Neuronal stem cell (in vitro differentiated cells): ENCODE measurements around the gene PTDSS2.

Experiments
- DNase-seq: peaks from one replicate; pipeline ENCODE4 v3.0.0-alpha.2; 2013; ENCODE audit warnings: low spot score
- H2AFZ ChIP-seq: one replicate; pipeline ENCODE4 v1.6.1; 2013; ENCODE audit warnings: mild to moderate bottlenecking, low read length, inconsistent platforms
- H2AK5ac ChIP-seq: 2 replicates; pipeline ENCODE4 v1.6.1; 2013; ENCODE audit warnings: low read depth, mild to moderate bottlenecking, inconsistent platforms, low read length, moderate library complexity, mixed read lengths
- H2BK120ac ChIP-seq: 2 replicates; pipeline ENCODE4 v1.6.1; 2013; ENCODE audit warnings: low read depth, mild to moderate bottlenecking, inconsistent platforms, low read length, moderate library complexity, mixed read lengths
- H2BK12ac ChIP-seq: one replicate; pipeline ENCODE4 v1.6.1; 2013; ENCODE audit warnings: low read length, inconsistent platforms
- H2BK15ac ChIP-seq: 2 replicates; pipeline ENCODE4 v1.6.1; 2013; ENCODE audit warnings: mild to moderate bottlenecking, low read length, inconsistent platforms, mixed read lengths
- H2BK5ac ChIP-seq: one replicate; pipeline ENCODE4 v1.6.1; 2013; ENCODE audit warnings: inconsistent platforms, mild to moderate bottlenecking, low read length, moderate library complexity
- H3K14ac ChIP-seq: one replicate; pipeline ENCODE4 v1.6.1; 2013; ENCODE audit warnings: low read length, inconsistent platforms
- H3K18ac ChIP-seq: 2 replicates; pipeline ENCODE4 v1.6.1; 2013; ENCODE audit warnings: low read length, inconsistent platforms
- H3K23ac ChIP-seq: 2 replicates; pipeline ENCODE4 v1.6.1; 2013; ENCODE audit warnings: low read depth, mild to moderate bottlenecking, mixed read lengths, low read length, inconsistent platforms; ENCODE audit not compliant: poor library complexity
- H3K27ac ChIP-seq: replicated peaks from 3 replicates; pipeline ENCODE4 v1.5.1; 2013; ENCODE audit warnings: low read length, inconsistent platforms
- H3K27me3 ChIP-seq, 3 experiments: 2 replicates each; pipeline ENCODE4 v1.6.1; 2013; ENCODE audit warnings: low read length in 3 of 3, mild to moderate bottlenecking in 2 of 3, inconsistent platforms in 1 of 3, low read depth in 1 of 3, mixed read lengths in 1 of 3, moderate library complexity in 1 of 3; ENCODE audit not compliant: control insufficient read depth in 3 of 3, insufficient read depth in 3 of 3
- H3K36me3 ChIP-seq, 2 donors: replicated peaks in 1 of 2; 2 replicates each; pipeline ENCODE4 v1.6.1; 2013; ENCODE audit warnings: low read length in 2 of 2; ENCODE audit not compliant: control insufficient read depth in 2 of 2, insufficient read depth in 2 of 2
- H3K4ac ChIP-seq: 2 replicates; pipeline ENCODE4 v1.6.1; 2013; ENCODE audit warnings: inconsistent platforms, mild to moderate bottlenecking, low read length, moderate library complexity
- H3K4me1 ChIP-seq, 2 donors: 1 replicate in 1 of 2; 2 replicates in 1 of 2; pipeline ENCODE4 v1.6.1; 2013; ENCODE audit warnings: low read length in 2 of 2, low read depth in 1 of 2; ENCODE audit not compliant: control insufficient read depth in 2 of 2, insufficient read depth in 1 of 2
- H3K4me2 ChIP-seq: one replicate; pipeline ENCODE4 v1.6.1; 2013; ENCODE audit warnings: mild to moderate bottlenecking, low read length, inconsistent platforms; ENCODE audit not compliant: insufficient read depth, poor library complexity, severe bottlenecking
- H3K4me3 ChIP-seq, 2 donors: 2 replicates each; pipeline ENCODE4 v1.5.1; 2013; ENCODE audit warnings: low read length in 2 of 2, mild to moderate bottlenecking in 2 of 2, inconsistent platforms in 1 of 2, moderate library complexity in 1 of 2
- H3K79me1 ChIP-seq: one replicate; pipeline ENCODE4 v1.6.1; 2013; ENCODE audit warnings: low read depth, mild to moderate bottlenecking, inconsistent platforms, low read length, moderate library complexity
- H3K9ac ChIP-seq: one replicate; pipeline ENCODE4 v1.6.1; 2013; ENCODE audit warnings: mild to moderate bottlenecking, low read depth, low read length, inconsistent platforms; ENCODE audit not compliant: poor library complexity
- H3K9me3 ChIP-seq, 2 donors: replicated peaks in 1 of 2; 2 replicates each; pipeline versions ENCODE3 to v1.6.1; 2013; ENCODE audit warnings: low read length in 2 of 2, mild to moderate bottlenecking in 2 of 2, inconsistent platforms in 1 of 2, low read depth in 1 of 2, mixed read lengths in 1 of 2, moderate library complexity in 1 of 2; ENCODE audit not compliant: control insufficient read depth in 2 of 2, insufficient read depth in 1 of 2
- H4K8ac ChIP-seq: one replicate; pipeline ENCODE4 v1.6.1; 2013; ENCODE audit warnings: low read depth, mild to moderate bottlenecking, inconsistent platforms, low read length, moderate library complexity
- H4K91ac ChIP-seq: one replicate; pipeline ENCODE4 v1.6.1; 2013; ENCODE audit warnings: low read length, low read depth, mild to moderate bottlenecking, inconsistent platforms; ENCODE audit not compliant: poor library complexity
- WGBS, 2 donors: extraction: QIAGEN DNeasy Blood & Tissue Kit; methylation state at CpG; one replicate each; pipeline ENCODE4 v1.1.7; 2013; ENCODE audit warnings: missing lambda C conversion rate in 2 of 2, mixed read lengths in 1 of 2; ENCODE audit not compliant: insufficient read length in 2 of 2, insufficient replicate concordance in 1 of 2; ENCODE audit errors: extremely low coverage in 2 of 2; 5-methylcytosine and 5-hydroxymethylcytosine counted together

Gene PTDSS2

DNA sequence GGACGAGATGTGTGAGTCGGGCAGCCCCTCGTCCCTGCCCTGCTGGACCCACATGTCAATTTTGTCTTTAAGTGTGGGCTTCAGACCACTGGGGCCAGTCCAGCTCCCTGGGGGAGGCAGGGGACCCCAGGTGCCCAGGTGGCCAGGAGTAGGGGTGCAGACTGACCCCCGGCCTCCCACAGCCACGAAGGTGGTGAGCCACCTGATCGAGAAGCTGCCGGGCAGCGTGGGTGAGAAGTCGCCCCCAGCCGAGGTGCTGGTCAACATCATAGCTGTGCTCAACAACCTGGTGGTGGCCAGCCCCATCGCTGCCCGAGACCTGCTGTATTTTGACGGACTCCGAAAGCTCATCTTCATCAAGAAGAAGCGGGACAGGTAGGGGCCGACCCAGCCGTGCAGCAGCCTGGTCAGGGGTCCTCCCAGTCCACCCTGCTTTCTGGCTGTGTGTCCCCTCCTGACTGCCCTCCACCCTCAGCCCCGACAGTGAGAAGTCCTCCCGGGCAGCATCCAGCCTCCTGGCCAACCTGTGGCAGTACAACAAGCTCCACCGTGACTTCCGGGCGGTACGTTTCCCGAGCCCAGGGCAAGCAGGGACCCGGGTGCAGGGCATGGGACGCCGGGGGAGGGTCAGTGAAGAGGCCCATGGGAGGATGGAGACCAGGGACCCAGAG lies 46.2 kb upstream of the PTDSS2 start:
- Histone ChIP-seq H2BK120ac (peak overlapping the region; percentile 61), H2BK15ac (peak overlapping the region; percentile 67), H3K4me2 (no peak overlapping the region), H3K27me3 (peaks cover 0 to 17% (median 7%) of the 10 kb centered on the region in 3 experiments), H4K8ac (peak overlapping the region; percentile 17), H3K4ac (no peak overlapping the region), H3K9ac (no peak overlapping the region), H3K4me1 (peaks cover 0 to 3% of the 10 kb centered on the region in 2 donors), H3K36me3 (no peaks in the 10 kb centered on the region), H3K18ac (peak overlapping the region; percentile 17), H3K79me1 (peaks cover 2% of the 10 kb centered on the region), H3K27ac (no peak overlapping the region), H3K4me3 (peak overlapping the region in 1 of 2 donors; percentile 20), H2AFZ (no peak overlapping the region), H3K14ac (peak overlapping the region; percentile 90), H3K23ac (peak overlapping the region; percentile 55), H2AK5ac (peak overlapping the region; percentile 84), H4K91ac (no peak overlapping the region), H3K9me3 (peaks cover 0 to 6% of the 10 kb centered on the region in 2 donors), H2BK12ac (peak overlapping the region; percentile 41), H2BK5ac (no peak overlapping the region)
- WGBS, 2 donors = no CpG with 5 or more reads among the region's 27 CpGs
- DNase-seq = no peak

DNA sequence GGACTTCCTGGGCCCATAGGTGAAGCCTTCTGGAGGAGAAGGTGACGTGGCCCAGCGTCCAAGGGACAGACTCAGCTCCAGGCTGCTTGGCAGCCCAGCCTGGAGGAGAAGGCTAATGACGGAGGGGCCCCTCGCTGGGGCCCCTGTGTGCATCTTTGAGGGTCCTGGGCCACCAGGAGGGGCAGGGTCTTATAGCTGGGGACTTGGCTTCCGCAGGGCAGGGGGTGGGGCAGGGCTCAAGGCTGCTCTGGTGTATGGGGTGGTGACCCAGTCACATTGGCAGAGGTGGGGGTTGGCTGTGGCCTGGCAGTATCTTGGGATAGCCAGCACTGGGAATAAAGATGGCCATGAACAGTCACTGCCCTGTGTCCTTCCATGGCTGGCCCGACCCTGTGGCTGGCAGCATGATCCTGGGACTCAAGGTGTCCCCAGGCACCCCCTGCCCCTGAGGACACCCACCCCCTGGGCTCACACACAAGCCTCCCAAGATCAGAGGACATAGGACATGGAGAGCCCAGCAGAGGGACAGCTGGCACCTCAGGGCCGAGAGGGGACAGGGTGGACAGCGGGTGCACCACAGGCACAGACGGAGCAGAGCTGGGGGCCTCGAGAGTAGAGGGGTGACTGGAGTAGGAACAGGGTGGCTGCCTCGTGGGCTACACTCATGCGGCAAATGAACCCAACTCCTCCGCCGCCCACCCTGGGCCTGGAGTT lies 45.4 kb upstream of the PTDSS2 start:
- H3K27me3 ChIP-seq = peaks cover 0 to 21% (median 7%) of the 10 kb centered on the region in 3 experiments
- no peak overlapping the region for H3K4me2 ChIP-seq
- H3K79me1 ChIP-seq = peaks cover 2% of the 10 kb centered on the region
- no peak for DNase-seq
- H3K18ac ChIP-seq = no peak overlapping the region
- H3K4ac ChIP-seq = no peak overlapping the region
- H2BK12ac ChIP-seq = no peak overlapping the region
- H3K9me3 ChIP-seq = peaks cover 0 to 4% of the 10 kb centered on the region in 2 donors
- peak overlapping the region in 1 of 2 donors; percentile 20 for H3K4me3 ChIP-seq
- no peak overlapping the region for H2BK120ac ChIP-seq
- no peak overlapping the region for H2AFZ ChIP-seq
- whole genome bisulfite sequencing, 2 donors = no CpG with 5 or more reads among the region's 14 CpGs
- no peak overlapping the region for H3K27ac ChIP-seq
- peak overlapping the region; percentile 73 for H3K23ac ChIP-seq
- peak overlapping the region; percentile 84 for H2AK5ac ChIP-seq
- no peak overlapping the region for H2BK5ac ChIP-seq
- no peak overlapping the region for H4K91ac ChIP-seq
- H4K8ac ChIP-seq = no peak overlapping the region
- peak overlapping the region; percentile 90 for H3K14ac ChIP-seq
- no peaks in the 10 kb centered on the region for H3K36me3 ChIP-seq
- H3K9ac ChIP-seq = no peak overlapping the region
- no peak overlapping the region for H2BK15ac ChIP-seq
- H3K4me1 ChIP-seq = peaks cover 0 to 3% of the 10 kb centered on the region in 2 donors

DNA sequence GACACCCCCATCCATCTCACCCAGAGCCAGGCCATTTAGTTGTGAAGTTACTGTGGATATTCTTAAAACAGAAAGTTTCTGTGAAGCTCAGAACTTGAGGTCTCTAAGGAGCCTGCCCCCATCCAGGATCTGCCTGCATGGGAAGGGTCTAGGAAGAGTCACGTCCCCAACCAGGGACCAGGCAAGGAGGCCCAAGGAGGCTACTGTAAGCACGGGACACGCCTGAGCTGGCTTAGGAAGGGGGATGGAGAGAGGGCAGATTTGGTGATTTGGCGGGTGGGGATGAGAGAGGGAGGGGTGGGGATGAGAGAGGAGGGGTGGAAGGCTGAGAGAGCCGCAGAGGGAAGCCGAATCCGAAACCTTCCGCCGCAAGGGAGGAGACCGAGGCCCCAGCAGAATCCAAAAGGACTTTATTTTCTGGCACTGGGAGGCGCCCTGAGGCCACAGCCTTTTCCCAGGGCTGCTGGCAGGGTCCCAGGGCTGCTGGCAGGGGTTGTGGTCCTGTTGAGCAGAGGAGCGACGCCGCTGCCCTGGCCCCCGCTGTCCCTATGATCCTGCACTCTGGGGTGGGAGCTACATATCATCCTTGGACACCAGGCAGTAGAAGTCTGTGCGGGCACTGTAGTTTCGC lies 44.6 kb upstream of the PTDSS2 start:
- no peaks in the 10 kb centered on the region for H3K36me3 ChIP-seq
- H3K4me3 ChIP-seq = no peak overlapping the region
- H3K9ac ChIP-seq = peak overlapping the region; percentile 70
- H4K91ac ChIP-seq = no peak overlapping the region
- no peak overlapping the region for H2BK12ac ChIP-seq
- peaks cover 0 to 3% of the 10 kb centered on the region in 2 donors for H3K4me1 ChIP-seq
- no peak overlapping the region for H3K4ac ChIP-seq
- DNase-seq = no peak
- WGBS, 2 donors = 100% methylated on average over 1 of the region's 17 CpGs; no CpG with 5 or more reads in 1 of the 2 donors
- H2BK120ac ChIP-seq = no peak overlapping the region
- H2BK5ac ChIP-seq = peak overlapping the region; percentile 48
- peaks cover 2% of the 10 kb centered on the region for H3K79me1 ChIP-seq
- H4K8ac ChIP-seq = no peak overlapping the region
- H3K4me2 ChIP-seq = no peak overlapping the region
- no peak overlapping the region for H2AFZ ChIP-seq
- no peak overlapping the region for H2BK15ac ChIP-seq
- H3K27ac ChIP-seq = no peak overlapping the region
- H3K9me3 ChIP-seq = peaks cover 0 to 2% of the 10 kb centered on the region in 2 donors
- H3K27me3 ChIP-seq = peaks cover 0 to 21% (median 4%) of the 10 kb centered on the region in 3 experiments
- H3K23ac ChIP-seq = peak overlapping the region; percentile 73
- peak overlapping the region; percentile 92 for H2AK5ac ChIP-seq
- H3K18ac ChIP-seq = no peak overlapping the region
- H3K14ac ChIP-seq = no peak overlapping the region
